K562 (cell line): ENCODE measurements around the gene SCPEP1. TPM values are rescaled to one million over a fixed set of nuclear protein-coding genes. Genes with fewer than 3 reads are reported as not detected.

Source experiments
- ATAC-seq: fragments of 200-7000 bp; cut with Tn5 transposase; 3 replicates; pipeline ENCODE4 v1.9.1; 2020; ENCODE audit warnings: moderate library complexity
- BruUV-seq: library from RNA; stranded (reverse); fragments of 400-500 nt; replicated peaks from 2 replicates; lab custom pipeline; 2021; lab: Mats Ljungman, UMichigan
- CTCF ChIA-PET: fragments of 300-600 bp; formaldehyde crosslinking; extraction: SDS; loops from one replicate; lab custom pipeline; 2021; ENCODE audit warnings: low intra/inter-chr PET ratio; lab: Yijun Ruan, JAX
- POLR2A ChIA-PET: fragments of 300-600, 350-650 bp; sonication (Branson Sonifier 250); formaldehyde crosslinking; extraction: SDS; loops from one replicate; lab custom pipeline; 2021; ENCODE audit warnings: antibody characterized with exemption, inconsistent platforms; lab: Yijun Ruan, JAX
- DNase-seq, 4 experiments: peaks; one replicate each; pipeline versions ENCODE4 v3.0.0 to v3.0.0-alpha.2; 2011 to 2018; ENCODE audit warnings: low spot score in 3 of 4, mixed read lengths in 3 of 4; ENCODE audit errors: extremely low read depth in 1 of 4
- FAIRE-seq: peaks from 2 replicates; lab custom pipeline; 2011; peaks lifted over from hg19 to GRCh38; lab: Jason Lieb, UNC
- H2AFZ ChIP-seq: 2 replicates; pipeline ENCODE4 v1.6.0; 2011; ENCODE audit warnings: low read depth, low read length, control low read depth, inconsistent platforms
- H3K27ac ChIP-seq: fragments of 200-600 bp; 3 replicates; pipeline ENCODE4 v1.8.0; 2011; ENCODE audit warnings: low read depth, mild to moderate bottlenecking, control low read depth, inconsistent platforms, low read length, moderate library complexity, mixed read lengths; ENCODE audit errors: extremely low read depth
- H3K27me3 ChIP-seq, 2 experiments: fragments of 300-600 bp in 1 of 2; 2 replicates in 1 of 2; 3 replicates in 1 of 2; pipeline versions ENCODE4 v1.6.0 to v1.8.0; 2011; ENCODE audit warnings: inconsistent platforms in 2 of 2, low read length in 2 of 2, mild to moderate bottlenecking in 1 of 2, mixed read lengths in 1 of 2, moderate library complexity in 1 of 2; ENCODE audit not compliant: control insufficient read depth in 2 of 2, insufficient read depth in 2 of 2
- H3K36me3 ChIP-seq: fragments of 300-600 bp; 3 replicates; pipeline ENCODE4 v1.8.0; 2011; ENCODE audit warnings: mild to moderate bottlenecking, low read length, inconsistent platforms; ENCODE audit not compliant: control insufficient read depth, insufficient read depth
- H3K4me1 ChIP-seq, 2 experiments: fragments of 200-600 bp in 1 of 2; replicated peaks in 1 of 2; 2 replicates in 1 of 2; 3 replicates in 1 of 2; pipeline versions ENCODE4 v1.5.1 to v1.8.0; 2011; ENCODE audit warnings: inconsistent platforms in 2 of 2, low read length in 2 of 2, mild to moderate bottlenecking in 1 of 2, mixed read lengths in 1 of 2, moderate library complexity in 1 of 2; ENCODE audit not compliant: control insufficient read depth in 2 of 2, insufficient read depth in 2 of 2
- H3K4me2 ChIP-seq: 2 replicates; pipeline ENCODE4 v1.6.1; 2011; ENCODE audit warnings: low read length, control low read depth, inconsistent platforms, mixed read lengths; ENCODE audit not compliant: insufficient read depth
- H3K4me3 ChIP-seq: fragments of 200-600 bp; sonication (generic), shearing (Covaris generic); 2 replicates; pipeline ENCODE4 v1.5.1; 2016; ENCODE audit warnings: control low read depth, inconsistent platforms
- H3K79me2 ChIP-seq: fragments of 200-600 bp; 3 replicates; pipeline ENCODE4 v1.8.0; 2011; ENCODE audit warnings: low read length, inconsistent platforms; ENCODE audit not compliant: control insufficient read depth, insufficient read depth
- H3K9ac ChIP-seq, 2 experiments: 2 replicates each; pipeline versions ENCODE4 v1.6.0 to v1.6.1; 2011; ENCODE audit warnings: low read depth in 2 of 2, low read length in 2 of 2, control low read depth in 1 of 2, inconsistent platforms in 1 of 2, mild to moderate bottlenecking in 1 of 2, mixed read lengths in 1 of 2; ENCODE audit not compliant: insufficient read depth in 1 of 2
- H3K9me1 ChIP-seq: one replicate; pipeline ENCODE4 v1.6.0; 2011; ENCODE audit warnings: inconsistent platforms, mild to moderate bottlenecking, low read length, moderate library complexity; ENCODE audit not compliant: control insufficient read depth, insufficient read depth
- H3K9me3 ChIP-seq: replicated peaks from 2 replicates; pipeline ENCODE4 v1.5.1; 2011; ENCODE audit warnings: low read depth, low read length, inconsistent platforms; ENCODE audit not compliant: control insufficient read depth, insufficient read depth
- H4K20me1 ChIP-seq: replicated peaks from 2 replicates; pipeline ENCODE4 v1.6.1; 2011; ENCODE audit warnings: low read length, inconsistent platforms, mixed read lengths; ENCODE audit not compliant: control insufficient read depth, insufficient read depth
- C11orf30 ChIP-seq: fragments of 450-650 bp; IDR thresholded peaks from 2 replicates; pipeline ENCODE4 v1.6.1; 2016; ENCODE audit warnings: low read depth, mild to moderate bottlenecking
- CEBPB ChIP-seq: fragments of 450-650 bp; IDR thresholded peaks from 2 replicates; pipeline ENCODE4 v1.6.1; 2016; ENCODE audit warnings: missing genetic modification characterization, missing compliant biosample characterization
- HSF4 ChIP-seq: fragments of 250-450 bp; sonication (Bioruptor Pico); IDR thresholded peaks from 2 replicates; pipeline ENCODE4 v2.1.2; 2022; ENCODE audit warnings: mild to moderate bottlenecking, moderate library complexity, borderline replicate concordance
- KLF16 ChIP-seq: IDR thresholded peaks from 2 replicates; pipeline ENCODE4 v1.6.1; 2016; ENCODE audit warnings: antibody characterized with exemption
- MAFF ChIP-seq: IDR thresholded peaks from 2 replicates; pipeline ENCODE4 v1.6.1; 2012; ENCODE audit warnings: low read length, improper control_type of control experiment
- MAFK ChIP-seq: IDR thresholded peaks from 2 replicates; pipeline ENCODE4 v1.6.1; 2011; ENCODE audit warnings: low read length, improper control_type of control experiment
- SLC30A9 ChIP-seq: fragments of 250-450 bp; sonication (Bioruptor Pico); IDR thresholded peaks from 2 replicates; pipeline ENCODE4 v1.8.0; 2022; ENCODE audit warnings: mild to moderate bottlenecking, moderate library complexity
- SMARCC2 ChIP-seq: fragments of 450-650 bp; IDR thresholded peaks from 2 replicates; pipeline ENCODE4 v1.6.1; 2017; ENCODE audit warnings: antibody characterized with exemption, moderate library complexity, mild to moderate bottlenecking, low read depth
- ZBTB1 ChIP-seq: sonication (generic); formaldehyde crosslinking; IDR thresholded peaks from 2 replicates; pipeline ENCODE4 v1.8.1; 2023; ENCODE audit warnings: missing genetic modification reagents, low read depth, mild to moderate bottlenecking, borderline replicate concordance
- ZNF316 ChIP-seq: fragments of 450-650 bp; IDR thresholded peaks from 2 replicates; pipeline ENCODE4 v1.6.1; 2016
- whole genome bisulfite sequencing: fragments of 100-300 bp; shearing (Covaris generic); methylation state at CpG from one replicate; pipeline ENCODE4 v1.1.6; 2016; ENCODE audit warnings: low coverage, mixed read lengths; ENCODE audit not compliant: insufficient coverage; ENCODE audit errors: missing lambda C conversion rate; 5-methylcytosine and 5-hydroxymethylcytosine counted together
- in situ Hi-C: fragments of 300-500 bp; cut with MboI; formaldehyde crosslinking; loops from 4 replicates; pipeline ENCODE4 v1.15.0; 2018; ENCODE audit warnings: inconsistent platforms, mixed read lengths
- intact Hi-C: fragments of 100-400 bp; cut with micrococcal nuclease; formaldehyde crosslinking; loops from 2 replicates; pipeline ENCODE4 v1.14.2; 2022
- polyA plus RNA-seq, 8 experiments: library from polyadenylated mRNA; depleted of rRNA in 4 of 8; stranded (reverse) in 5 of 8; unstranded in 3 of 8; fragments of >200 nt; fragmentation: Nextera tagmentation in 2 of 8; fragmentation: Illumina TruSeq in 1 of 8; extraction: Ambion mirVana in 2 of 8; extraction: Trizol in 1 of 8; gene quantifications; 2 replicates each; pipeline versions ENCODE4 v1.2.1 to v1.2.3, GENCODE V29; 2011 to 2014; ENCODE audit warnings: inconsistent platforms in 1 of 8, missing spikeins in 1 of 8
- total RNA-seq, 7 experiments: library from RNA; depleted of rRNA in 6 of 7; stranded (reverse); fragments of >200 nt in 6 of 7; fragmentation: Illumina TruSeq in 2 of 7; extraction: Trizol in 2 of 7; gene quantifications; 2 replicates each; pipeline versions ENCODE4 v1.2.1 to v1.2.3, GENCODE V29; 2011 to 2021; ENCODE audit warnings: low replicate concordance in 1 of 7
- TF ChIP-seq, protein P1 (sequence below), 2 experiments: fragments of 450-650 bp in 1 of 2; sonication (generic) in 1 of 2; formaldehyde crosslinking in 1 of 2; IDR thresholded peaks in 1 of 2; conservative IDR thresholded peaks in 1 of 2; 2 replicates each; pipeline versions ENCODE4 v1.6.1 to v1.8.1; 2016 to 2023; ENCODE audit warnings: mild to moderate bottlenecking in 2 of 2, moderate library complexity in 2 of 2, inconsistent platforms in 1 of 2, missing genetic modification reagents in 1 of 2
- TF ChIP-seq, protein P2 (sequence below): sonication (generic); formaldehyde crosslinking; IDR thresholded peaks from 2 replicates; pipeline ENCODE4 v1.5.0; 2020; ENCODE audit warnings: missing genetic modification reagents

The SCPEP1 gene
- total and polyA plus RNA-seq, 9 of the 15 experiments (the other 6 are each of a cell fraction or from before 2014, with no cell fraction given), result 5.1 to 14.8 (median 7.2) TPM

GRCh38 chr17:56943505-56944125 is 34.3 kb upstream of the SCPEP1 start (continued):
- TF ChIP-seq KLF16 (no peak), CEBPB (tag) (peak; percentile 78)

- FAIRE-seq (no peak), DNase-seq (no peak), ATAC-seq (no peak)
- no peaks in the 10 kb centered on the region for H3K9me1 ChIP-seq
- CTCF ChIA-PET, result no interaction called here
- in situ Hi-C loops (no loop called here), intact Hi-C loops (loop anchor here (10.0 kb wide), 1 partner anchor 351 kb away; the partner anchor contains the start of gene NOG)
- no peak overlapping the region for H2AFZ ChIP-seq
- H3K4me1 ChIP-seq, result no peaks in the 10 kb centered on the region
- TF ChIP-seq C11orf30 (peak; percentile 48; the same call in 1 of the 2 replicates), ZNF316 (peak; percentile 62), SLC30A9 (CRISPR knock-in tag) (no peak), MAFF (peak; percentile 46), HSF4 (no peak), MAFK (peak; percentile 11; the same call in 1 of the 2 replicates), SMARCC2 (no peak), ZBTB1 (CRISPR knock-in tag) (no peak)
- TF ChIP-seq, protein P1, sequence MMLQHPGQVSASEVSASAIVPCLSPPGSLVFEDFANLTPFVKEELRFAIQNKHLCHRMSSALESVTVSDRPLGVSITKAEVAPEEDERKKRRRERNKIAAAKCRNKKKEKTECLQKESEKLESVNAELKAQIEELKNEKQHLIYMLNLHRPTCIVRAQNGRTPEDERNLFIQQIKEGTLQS (IDR thresholded peaks at IDR 0.05), result no peak
- TF ChIP-seq, protein P1 (CRISPR knock-in tag; conservative IDR thresholded peaks at IDR 0.05), result no peak
- TF ChIP-seq, protein P2, sequence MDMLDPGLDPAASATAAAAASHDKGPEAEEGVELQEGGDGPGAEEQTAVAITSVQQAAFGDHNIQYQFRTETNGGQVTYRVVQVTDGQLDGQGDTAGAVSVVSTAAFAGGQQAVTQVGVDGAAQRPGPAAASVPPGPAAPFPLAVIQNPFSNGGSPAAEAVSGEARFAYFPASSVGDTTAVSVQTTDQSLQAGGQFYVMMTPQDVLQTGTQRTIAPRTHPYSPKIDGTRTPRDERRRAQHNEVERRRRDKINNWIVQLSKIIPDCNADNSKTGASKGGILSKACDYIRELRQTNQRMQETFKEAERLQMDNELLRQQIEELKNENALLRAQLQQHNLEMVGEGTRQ (CRISPR knock-in tag), result no peak
- TF ChIP-seq, all 486 proteins: peak for 4
- H4K20me1 ChIP-seq, result no peaks in the 10 kb centered on the region
- no peak overlapping the region for H3K4me3 ChIP-seq
- H3K79me2 ChIP-seq, result peaks cover 1% of the 10 kb centered on the region; the same call in 1 of the 3 replicates
- POLR2A ChIA-PET, result interaction anchor here (0.6 to 1.2 kb wide), 2 partner anchors 9 to 14 kb away, joined by 3 read pairs; no protein-coding TSS in a partner anchor
- no peak overlapping the region for H3K27ac ChIP-seq
- no peak overlapping the region for H3K4me2 ChIP-seq
- peaks cover 85% of the 10 kb centered on the region for H3K36me3 ChIP-seq
- H3K9me3 ChIP-seq, result no peaks in the 10 kb centered on the region
- H3K27me3 ChIP-seq, result no peaks in the 10 kb centered on the region
- no TSS peak for BruUV-seq
- WGBS, result 91% methylated on average over 3 of the region's 3 CpGs
- H3K9ac ChIP-seq, result no peak overlapping the region
Measured at GRCh38 chr17:56945938-56946505, 31.9 kb upstream of the SCPEP1 start.
